Measurements from ENCODE around the gene DYNLT1.

The DYNLT1 gene

DNA sequence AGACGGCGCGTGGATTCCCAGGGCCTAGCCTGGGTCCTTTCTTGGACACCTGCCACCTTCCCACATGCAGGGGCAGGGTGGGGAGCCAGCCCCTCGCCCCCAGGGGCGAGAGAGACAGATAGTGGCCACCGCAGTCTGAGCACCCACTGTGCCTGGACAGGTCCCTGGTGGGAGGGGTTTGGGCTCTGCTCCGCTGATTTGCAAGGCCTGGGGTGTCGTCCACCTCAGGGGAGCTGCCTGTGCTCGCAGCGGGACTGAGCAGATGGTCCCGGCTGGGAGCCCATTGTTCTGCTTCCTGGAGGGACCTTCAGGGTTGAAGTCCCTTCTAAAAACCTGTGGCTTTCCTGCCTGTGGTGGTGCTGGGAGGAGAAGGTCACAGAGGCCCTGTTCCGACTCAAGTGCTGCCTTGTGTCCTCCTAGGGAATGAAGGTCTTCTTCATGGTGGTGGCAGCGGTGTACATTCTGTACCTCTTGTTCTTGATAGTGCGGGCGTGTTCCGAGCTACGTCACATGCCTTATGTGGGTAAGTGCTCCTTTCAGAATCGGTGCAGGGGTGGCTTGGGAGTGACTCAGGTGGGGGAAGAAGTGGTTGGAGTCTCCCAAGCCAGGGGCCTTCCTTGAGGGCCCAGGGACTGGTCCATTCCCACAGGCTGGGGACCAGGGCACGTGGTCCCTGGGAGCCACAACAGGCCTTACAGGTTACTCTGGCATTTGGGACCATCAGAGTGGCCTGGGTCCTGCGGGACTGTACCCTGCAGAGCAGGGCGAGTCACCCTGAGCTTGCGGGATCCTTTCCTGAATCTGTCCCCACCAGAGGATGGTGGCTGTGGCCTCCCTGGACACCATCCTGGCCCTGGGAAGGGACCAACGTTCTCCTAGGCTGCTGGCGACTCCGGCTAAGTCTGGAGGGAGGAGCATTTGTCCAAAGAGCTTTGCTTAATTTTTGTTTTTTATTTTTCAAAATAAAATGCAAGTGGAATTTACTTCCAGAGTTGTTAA, 19.6 kb downstream of the DYNLT1 start:
- TF ChIP-seq GATA3 (IDR thresholded peaks at IDR 0.05; ENCODE audit: low read depth, low read length), result no peak
- no peak for TF ChIP-seq GATA2 (IDR thresholded peaks at IDR 0.05; ENCODE audit: low read depth, low read length)

DNA sequence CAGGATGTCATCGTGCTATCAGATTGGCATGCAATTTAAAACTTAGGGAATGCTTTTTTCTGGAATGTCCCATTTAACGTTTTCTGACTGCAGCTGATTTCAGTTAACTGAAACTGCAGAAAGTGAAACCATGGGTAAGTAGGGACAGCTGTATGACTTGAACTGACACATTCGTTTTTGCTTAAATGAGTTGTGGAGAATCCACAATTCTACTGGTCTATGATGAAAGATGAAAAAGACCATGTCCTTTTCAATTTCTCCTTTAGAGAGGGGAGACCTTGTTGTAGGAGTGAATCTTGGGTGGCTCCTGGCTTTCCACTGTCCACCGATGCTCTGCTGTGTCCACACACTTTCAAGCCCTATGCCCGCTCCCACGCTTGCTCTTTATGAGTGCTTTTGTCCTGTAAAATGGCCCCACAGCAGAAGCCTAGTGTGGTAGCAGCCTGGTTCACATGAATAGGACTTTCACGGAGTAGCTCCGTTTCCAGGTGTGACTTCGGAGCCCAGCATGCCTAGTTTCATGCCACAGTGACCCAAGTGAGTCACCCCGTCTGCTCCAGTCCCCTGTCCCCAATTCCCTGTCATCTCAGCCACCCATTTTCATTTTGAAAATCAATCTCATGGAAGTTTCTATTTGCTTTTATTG, 21.9 kb downstream of the DYNLT1 start:
- TF ChIP-seq GATA2 (IDR thresholded peaks at IDR 0.05; ENCODE audit: low read depth, low read length), result peak; percentile 31; the same call in 1 of the 2 replicates
- TF ChIP-seq GATA3 (IDR thresholded peaks at IDR 0.05; ENCODE audit: low read depth, low read length), result no peak

DNA sequence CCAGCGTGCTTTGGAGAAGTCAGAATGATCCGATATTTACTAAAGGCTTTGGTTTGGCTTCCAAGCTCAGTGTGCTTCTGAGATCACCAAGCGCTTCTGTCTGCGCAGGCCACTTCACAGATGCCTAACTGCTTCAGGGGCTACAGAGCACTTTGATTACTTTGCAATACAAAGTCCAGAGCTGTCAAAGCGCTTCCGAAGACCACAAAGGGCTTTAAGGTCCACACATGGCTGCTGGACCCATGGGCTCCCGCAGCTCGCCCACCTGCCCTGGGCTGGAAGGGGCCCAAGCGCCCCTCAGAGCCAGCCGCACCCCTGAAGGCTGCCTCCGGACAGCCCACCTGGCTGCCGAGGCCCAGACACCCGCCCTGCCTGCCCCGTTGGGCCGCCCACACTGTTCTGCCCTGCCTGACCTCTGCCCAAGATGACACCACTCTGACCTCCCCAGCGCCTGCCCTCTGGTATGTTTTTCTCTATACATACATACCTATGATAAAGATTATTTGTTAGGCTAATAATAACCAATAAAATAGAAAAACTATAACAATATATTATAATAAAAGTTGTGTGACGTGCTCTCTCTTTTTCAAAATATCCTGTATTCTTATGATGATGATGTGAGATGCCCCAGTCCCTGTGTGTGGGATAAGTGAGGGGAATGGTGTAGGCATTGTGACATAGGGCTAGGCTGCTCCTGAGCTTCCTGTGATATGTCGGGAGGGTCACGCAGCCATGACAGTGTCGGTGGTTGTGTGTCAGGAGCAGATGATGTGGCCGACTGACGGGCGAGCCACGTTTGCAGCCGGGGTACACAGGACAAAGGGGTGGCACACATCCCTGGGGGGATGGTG, 22.6 kb downstream of the DYNLT1 start:
- TF ChIP-seq GATA3 (IDR thresholded peaks at IDR 0.05; ENCODE audit: low read depth, low read length), result no peak
- no peak for TF ChIP-seq GATA2 (IDR thresholded peaks at IDR 0.05; ENCODE audit: low read depth, low read length)

DNA sequence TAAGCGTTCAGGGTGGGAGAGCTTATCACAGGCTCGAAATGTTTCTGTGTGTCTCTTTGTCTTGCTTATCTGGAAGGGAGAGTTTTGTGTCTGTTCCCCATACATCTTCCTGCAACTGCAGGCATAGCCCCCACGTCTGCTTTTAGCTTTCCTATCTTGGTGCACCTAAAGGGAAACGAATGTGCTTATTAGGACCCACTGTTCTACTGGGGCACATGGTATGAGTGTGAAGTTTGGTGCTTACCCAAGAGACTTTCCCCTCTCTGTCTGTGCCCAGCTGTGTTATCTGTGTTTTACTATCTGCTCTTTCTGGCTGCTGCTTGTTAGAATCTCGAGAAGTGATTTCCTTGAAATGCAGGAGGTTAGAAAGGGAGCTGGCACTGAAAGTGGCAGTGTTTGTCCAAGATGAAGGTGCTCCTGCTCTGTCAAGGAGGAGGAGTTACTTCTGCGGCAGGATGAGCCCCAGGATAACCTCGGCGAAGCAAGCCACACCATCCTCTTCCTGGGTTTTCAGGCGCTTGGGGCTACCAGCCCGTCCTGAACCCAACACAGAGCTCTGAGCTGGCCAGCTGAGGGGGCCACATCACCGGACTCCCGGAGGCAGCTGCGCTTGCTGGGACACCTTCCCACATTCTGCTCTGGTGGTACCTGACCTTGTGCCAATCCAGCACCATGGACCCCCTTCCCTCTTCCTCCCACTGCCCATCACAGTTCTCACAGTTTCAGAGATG, 23.4 kb downstream of the DYNLT1 start:
- no peak; the same call in 1 of the 2 replicates for TF ChIP-seq GATA2 (IDR thresholded peaks at IDR 0.05; ENCODE audit: low read depth, low read length)
- no peak for TF ChIP-seq GATA3 (IDR thresholded peaks at IDR 0.05; ENCODE audit: low read depth, low read length)

DNA sequence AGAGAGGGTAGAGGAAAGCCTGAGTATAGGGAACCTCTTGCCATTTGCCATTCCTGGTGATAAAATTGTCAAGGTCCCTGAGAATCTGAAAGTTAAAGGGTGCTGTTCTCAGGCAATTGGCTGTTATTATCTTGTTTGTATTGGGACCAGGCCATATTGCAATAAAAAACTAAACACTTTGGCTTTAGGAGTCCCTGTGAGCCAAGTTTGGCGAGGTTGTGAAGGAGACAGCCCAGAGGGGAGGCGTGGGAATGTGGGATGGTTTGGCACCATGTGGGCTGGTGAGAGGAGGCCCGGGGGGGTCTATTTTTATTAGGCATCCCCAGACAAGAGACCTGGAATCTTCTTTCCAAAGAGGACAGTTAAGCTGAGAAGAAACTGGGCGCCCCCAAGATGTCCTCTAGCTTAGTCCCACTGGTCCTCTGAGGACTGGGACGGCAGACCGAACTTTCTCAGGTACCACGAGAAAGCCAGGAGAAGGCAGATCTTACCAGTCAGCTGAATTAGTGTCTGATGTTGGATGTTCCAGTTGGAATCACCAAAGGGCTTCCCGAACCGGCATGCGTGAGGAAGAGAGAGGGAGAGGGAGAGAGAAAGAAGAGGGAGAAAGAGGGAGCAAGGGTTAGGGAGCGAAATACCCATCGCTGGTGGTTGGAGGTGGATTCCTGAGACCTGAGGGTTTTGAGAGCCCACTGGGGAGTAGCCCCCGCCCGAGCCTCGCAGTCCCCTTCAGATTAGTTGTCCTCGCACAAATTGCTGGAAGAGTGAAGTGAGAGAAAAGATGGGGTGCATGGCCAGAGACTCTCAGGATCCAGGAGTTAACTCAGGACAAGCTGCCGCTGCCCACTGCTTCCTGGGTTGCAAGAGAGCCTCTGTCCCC, 24.4 kb downstream of the DYNLT1 start:
- TF ChIP-seq GATA2 (IDR thresholded peaks at IDR 0.05; ENCODE audit: low read depth, low read length) (no peak), GATA3 (IDR thresholded peaks at IDR 0.05; ENCODE audit: low read depth, low read length) (no peak)

DNA sequence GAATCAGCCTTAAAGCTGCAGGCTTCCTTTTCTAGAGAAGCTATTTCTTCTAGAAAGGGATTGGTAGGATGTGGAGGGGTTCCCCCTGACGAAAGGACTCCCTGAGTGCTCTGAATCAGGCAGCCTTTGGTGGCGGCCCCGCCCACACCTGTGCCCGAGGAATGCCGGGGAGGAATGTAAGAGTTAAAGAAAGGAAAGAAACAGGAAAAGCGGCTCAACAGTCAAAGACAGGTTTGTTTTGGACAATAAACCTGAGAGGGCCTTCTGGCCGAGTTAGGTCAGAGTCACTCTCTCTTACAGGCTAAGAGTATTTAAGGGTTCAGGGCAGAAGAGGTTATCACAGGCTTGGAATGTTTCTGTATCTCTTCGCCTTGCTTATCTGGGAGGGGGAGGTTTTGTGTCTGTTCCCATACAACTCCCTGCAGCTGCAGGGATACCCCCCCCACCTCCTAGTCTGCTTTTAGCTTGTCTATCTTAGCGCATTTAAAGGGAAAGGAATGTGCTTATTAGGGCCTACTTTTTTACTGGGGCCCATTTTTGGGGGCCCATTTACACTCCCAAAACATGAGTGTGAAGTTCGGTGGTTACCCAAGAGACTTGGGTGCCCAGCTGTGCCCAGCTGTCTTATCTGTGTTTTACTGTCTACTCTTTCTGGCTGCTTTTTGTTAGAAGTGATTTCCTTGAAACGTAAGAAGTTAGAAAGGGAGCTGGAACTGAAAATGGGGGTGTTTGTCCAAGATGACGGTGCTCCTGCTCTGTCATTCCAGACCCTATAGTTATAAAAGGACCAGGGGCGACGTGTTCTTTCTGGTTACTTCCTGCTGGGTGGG, 32.8 kb downstream of the DYNLT1 start:
- no peak for TF ChIP-seq GATA2 (IDR thresholded peaks at IDR 0.05; ENCODE audit: low read depth, low read length)
- TF ChIP-seq GATA3 (IDR thresholded peaks at IDR 0.05; ENCODE audit: low read depth, low read length), result no peak

DNA sequence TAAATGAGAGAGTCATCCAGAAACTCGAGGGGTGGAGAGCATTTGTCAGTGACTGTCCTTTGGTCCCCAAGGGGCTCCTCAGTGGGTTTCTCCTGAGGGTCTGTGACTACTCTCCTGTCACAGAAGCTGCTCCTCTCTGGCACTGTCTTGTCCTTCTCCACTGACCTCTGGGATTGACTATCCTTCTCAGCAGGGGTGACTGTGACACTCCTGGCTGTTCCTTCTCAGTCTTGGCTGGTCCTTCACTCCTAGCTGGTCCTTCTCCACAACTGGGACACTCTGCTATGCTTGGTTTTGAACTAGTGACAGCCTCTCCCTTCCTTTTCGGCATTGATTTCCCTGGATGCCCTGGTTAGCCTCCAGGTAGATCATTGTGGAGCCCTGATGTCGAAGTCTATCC, 33.5 kb downstream of the DYNLT1 start:
- TF ChIP-seq GATA2 (IDR thresholded peaks at IDR 0.05; ENCODE audit: low read depth, low read length) (no peak), GATA3 (IDR thresholded peaks at IDR 0.05; ENCODE audit: low read depth, low read length) (no peak)

DNA sequence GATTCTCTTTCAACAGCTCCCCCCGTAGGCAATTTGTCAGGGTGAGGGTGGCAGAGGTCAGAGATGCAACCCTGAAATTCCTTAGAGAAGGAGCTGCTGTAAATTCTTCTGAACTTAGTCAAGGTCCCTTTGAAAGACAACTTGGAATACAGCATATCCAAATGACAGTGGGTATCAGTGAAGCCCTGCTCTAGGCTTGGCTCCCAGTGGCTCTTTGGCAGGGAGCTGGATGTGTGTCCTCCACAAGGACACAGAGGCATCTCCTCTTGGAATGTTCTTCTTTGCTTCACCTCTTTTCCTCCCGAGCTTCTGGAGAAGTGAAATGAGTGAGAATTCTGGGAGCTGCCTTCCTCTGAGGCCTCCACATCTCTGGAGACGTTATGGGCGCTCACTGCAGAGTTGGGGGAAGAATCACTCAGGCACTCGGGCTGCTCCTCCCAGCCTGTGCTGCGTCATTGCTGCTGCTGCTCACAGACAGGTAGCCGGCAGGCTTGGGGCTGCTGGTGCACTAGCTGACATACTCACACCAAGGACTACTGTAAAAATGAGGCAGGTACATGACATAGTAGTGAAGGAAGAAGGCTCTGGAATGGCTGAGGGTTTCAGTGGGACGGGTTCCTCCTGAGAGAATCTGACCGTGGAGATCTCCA, 34.1 kb downstream of the DYNLT1 start:
- no peak for TF ChIP-seq GATA2 (IDR thresholded peaks at IDR 0.05; ENCODE audit: low read depth, low read length)
- TF ChIP-seq GATA3 (IDR thresholded peaks at IDR 0.05; ENCODE audit: low read depth, low read length), result no peak

DNA sequence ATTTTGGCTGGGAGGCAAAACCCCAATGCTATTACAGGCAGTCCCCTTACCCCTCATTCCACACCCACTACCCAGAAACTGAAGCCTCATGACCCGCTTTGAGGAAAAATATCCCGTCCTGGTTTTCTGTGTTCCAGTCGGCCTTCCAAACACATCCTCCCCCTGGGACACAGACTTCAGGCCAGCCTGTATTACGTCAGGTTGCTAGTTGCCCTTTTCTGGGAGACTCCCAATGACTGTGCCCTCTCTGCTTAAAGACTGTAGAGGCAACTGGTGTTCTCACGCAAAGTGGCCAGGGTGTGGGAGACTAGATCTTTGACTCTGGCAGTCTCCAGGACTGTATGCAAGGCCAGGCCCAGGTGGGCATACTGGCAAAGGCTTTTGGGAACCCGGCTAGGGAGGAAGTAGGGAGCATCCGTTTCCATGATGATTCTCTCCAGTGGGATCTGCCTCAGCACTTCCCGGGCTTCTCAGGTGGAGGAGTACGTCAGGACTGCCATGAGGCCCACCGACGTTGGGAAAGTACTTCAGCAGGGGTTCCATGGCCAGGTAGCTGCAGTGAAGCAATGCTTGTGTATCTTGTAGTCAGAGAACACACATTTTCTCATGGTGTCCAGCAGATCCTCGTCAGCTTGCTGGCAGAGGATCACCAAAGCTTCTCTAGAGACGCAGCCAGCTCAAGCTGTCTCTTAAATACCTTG, 34.9 kb downstream of the DYNLT1 start:
- TF ChIP-seq GATA3 (IDR thresholded peaks at IDR 0.05; ENCODE audit: low read depth, low read length) (no peak), GATA2 (IDR thresholded peaks at IDR 0.05; ENCODE audit: low read depth, low read length) (no peak)

DNA sequence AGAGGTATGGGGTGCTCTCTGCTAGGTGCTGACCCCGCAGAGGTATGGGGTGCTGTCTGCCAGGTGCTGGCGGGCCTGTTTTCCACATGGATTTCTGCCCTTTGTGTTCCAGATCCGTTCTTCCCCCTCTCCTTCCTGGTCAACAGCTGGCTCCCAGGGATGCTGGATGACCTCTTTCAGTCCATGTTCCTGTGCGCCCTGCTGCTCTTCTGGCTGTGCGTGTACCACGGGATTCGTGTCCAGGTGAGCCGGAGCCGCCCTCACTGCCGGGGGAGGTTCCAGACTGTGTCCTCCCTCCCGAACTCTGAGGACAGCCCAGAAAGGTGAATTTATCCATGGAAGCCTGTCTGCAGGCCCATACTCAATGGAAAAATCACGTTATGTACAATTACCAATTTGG, 36.3 kb downstream of the DYNLT1 start:
- TF ChIP-seq GATA3 (IDR thresholded peaks at IDR 0.05; ENCODE audit: low read depth, low read length) (no peak), GATA2 (IDR thresholded peaks at IDR 0.05; ENCODE audit: low read depth, low read length) (no peak)

Data from SH-SY5Y (cell line).